Putamen (tissue), 1 donor: ENCODE data around the gene RIC3.
"Not testable (repeated sequence)": the region's sequence is repeated elsewhere in the genome, so short reads cannot be mapped to it uniquely, and the experiment has no call there.

ENCODE experiments used
- DNase-seq: peaks from one replicate; pipeline ENCODE4 v3.0.0-alpha.2; 2016; ENCODE audit warnings: low spot score

Gene RIC3

DNA sequence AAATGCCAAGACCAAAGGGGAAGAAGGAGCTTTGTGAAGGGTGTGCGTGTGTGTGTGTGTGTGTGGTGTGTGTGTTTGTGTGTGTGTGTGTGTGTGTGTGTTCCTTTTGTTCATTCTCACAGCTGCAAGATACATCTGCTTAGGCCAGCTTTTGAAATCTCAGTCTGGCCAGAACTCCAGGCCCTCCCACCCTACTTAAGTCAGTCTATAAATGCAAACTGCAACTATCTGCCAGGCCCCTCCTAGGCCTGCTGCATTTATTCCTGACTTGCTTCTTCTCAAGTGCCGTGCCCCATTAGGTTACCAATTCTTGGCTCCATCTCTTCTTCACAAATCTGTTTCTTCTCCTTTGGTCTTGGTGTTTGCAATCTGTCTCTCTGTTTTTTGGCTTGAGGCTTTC lies 21.6 kb upstream of the RIC3 start:
- DNase-seq: no peak

DNA sequence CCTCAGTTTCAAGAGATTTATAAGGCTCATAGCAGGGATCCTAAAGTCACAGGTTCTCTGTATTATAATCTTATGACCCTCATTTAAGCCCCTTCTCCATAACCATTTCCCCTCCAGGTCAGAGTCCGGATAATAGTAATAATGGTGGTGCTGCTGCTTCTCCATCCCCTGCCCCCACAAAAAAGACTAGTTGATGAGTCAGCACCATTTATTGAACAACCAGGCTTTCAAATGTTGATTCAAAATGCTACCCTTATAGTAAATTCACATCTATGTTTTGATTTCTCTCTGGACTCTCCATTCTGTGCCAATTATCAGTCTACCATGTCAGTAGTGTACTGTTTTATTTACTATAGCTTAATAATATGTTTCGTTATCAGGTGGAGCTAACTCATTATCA lies 17.6 kb upstream of the RIC3 start:
- no peak for DNase-seq

DNA sequence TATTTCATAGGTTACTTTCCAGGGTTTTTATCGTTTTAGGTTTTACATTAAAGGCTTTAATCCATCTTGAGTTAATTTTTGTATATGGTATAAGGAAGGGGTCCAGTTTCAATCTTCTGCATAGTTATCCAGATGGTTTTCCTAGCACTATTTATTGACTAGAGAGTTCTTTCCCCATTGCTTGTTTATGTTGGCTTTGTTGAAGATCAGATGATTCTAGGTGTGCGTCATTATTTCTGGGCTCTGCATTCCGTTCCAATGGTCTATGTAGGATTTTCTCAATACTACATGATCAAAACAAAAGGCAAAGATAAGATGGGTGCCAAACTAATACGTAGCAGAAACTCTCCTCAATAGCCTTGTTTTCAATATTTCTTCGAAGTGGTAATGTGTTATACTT lies 14.3 kb upstream of the RIC3 start:
- DNase-seq: no peak

DNA sequence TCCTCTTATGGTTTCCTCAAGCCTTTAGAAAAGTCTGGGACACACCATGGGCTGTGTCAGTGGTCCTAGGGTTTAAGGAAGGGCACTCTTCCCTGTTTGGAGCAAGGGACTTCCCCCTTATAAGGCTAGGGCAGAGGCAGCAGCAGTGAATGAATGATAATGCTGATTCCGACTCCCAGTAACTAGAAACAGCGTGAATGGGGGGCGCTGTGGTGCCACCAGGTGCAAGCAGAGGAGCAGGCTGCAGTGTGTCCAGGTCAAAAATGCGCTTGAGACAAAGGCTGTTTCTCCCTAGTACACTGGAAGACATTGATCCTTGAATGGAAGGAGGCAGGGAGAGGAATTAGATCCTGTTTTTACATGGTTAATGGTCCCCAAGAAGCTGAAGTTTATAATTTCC lies 11.6 kb upstream of the RIC3 start:
- no peak for DNase-seq

DNA sequence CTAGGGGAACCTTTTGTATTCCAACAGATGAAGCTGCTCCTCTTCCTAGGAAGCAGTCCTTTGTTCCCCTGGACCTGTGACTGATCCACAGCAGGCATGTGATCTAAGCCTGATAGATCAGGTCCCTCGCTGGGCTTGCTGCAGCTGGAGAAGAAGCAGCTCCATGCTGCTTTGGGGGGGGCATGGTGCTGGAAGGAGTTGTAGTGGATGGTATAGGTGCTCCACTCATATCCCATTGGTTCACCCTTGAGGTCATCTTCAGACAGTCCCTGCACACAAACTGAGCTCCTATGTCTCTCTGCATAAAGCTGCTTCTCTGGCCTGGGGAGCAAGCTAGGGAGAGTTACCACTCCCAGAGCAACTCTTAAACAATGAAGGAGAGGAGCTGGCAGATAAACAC lies 9.5 kb upstream of the RIC3 start:
- no peak for DNase-seq

DNA sequence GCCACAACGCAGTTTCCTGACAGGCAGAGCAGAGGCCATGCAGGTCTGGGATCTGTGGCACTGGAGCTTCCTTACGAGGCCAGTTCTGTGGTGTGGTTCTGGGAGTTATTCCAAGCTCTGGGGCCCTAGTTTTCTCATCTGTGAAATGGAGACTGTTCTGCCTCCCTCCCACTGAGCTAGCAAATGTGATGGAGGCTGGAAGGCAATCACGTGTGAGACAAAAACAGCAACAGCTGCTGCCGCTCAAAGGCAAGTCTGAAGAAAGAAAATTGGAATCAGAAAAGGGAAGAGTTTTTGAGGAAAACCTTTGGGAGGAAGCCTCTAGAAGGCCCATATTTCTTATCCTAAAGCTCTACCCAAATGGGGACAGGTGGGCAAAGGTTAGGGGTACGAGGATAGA lies 8.3 kb upstream of the RIC3 start:
- DNase-seq: no peak

DNA sequence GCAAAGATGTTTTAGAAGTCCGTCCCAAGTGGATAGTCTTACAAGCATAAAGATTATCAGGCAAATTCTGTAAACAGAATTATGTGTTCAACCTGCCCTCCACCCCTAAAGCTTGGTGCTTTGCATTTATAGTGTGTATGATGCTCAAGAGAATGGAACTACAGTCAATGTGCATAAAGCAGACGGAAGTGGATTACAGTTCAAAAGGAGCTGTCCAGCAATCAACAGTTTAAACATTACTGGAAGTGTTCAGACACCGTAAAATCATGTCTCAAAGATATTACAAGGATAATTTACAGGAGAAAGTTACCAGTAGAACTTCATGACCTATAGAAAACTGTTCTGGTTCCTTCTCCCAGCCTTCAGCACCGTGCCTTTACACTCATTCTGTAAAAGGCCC lies 1.0 kb downstream of the RIC3 start:
- DNase-seq: no peak

DNA sequence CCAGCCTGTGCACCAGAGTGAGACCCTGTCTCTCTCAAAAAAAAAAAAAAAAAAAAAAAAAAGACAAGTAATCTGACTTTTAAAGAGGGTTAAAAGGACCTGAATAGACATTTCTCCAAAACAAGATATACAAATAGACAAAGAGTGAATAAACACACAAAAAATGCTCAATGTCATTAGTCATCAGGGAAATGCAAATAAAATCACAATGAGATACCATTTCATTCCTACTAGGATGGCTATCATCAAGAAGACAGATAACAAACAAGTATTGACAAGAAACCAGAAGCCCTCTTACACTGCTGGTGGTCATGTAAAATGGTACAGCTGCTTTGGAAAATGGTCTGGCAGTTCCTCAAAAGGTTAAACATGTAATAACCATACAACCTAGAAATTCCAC lies 4.1 kb downstream of the RIC3 start:
- no peak for DNase-seq

DNA sequence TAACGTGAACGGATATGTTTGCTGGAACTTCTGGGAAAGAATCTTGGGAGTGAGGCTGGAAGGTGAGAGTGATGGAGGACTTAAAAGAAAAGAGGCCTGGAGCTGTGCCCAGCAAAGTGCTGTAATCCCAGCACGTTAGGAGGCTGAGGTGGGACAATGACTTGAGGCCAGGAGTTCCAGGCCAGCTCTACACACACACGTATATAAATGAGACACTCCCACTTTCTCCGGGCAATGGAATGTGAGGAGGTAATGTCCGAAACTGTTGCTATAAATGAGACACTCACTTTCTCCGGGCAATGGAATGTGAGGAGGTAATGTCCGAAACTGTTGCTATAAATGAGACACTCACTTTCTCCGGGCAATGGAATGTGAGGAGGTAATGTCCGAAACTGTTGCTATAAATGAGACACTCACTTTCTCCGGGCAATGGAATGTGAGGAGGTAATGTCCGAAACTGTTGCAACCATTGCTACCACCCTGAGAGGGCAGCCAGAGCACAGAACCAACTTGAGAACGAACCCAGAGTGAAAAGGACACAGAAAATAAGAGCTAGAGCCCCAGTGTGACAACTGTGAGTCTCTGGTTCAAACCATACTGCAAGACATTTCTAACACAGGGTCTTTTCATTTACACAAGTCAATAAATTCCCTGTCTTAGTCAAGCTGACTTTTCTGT lies 7.1 kb downstream of the RIC3 start:
- DNase-seq: not testable (repeated sequence)

DNA sequence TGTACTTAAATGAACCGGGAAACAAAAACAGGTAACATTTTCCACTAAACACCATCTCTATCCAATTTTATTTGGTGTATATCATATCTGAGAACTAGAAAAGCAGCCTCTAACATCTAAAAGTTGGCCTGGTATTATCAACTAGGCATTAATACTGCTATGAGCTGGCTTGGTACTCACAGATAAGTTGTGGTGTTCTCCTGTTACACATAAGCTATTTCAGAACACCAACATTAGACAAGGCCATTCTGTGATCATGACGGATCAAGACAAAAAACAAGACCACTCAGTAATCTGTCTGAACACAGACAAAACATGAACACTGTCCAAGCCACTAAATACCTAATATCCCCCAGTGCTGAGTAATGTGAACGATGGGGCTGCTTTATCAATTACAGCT lies 11.9 kb downstream of the RIC3 start:
- no peak for DNase-seq

DNA sequence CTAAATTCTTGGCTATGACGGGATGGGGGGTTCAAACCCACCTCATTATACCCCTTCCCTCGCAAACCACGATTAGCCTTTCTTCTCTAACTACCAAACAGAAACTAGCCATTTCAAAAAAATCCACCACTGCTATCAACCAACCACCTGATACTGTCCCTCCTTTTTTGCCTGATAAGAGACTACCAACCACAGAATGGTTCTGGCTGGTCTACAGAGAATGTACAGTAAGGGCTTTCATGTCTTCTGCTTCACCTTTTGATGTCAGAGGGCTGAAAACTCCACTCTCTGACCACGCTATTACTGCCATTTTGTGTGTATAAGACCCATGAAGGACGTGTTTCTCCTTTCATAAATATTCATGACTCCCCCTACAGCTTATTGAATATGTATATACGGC lies 19.1 kb downstream of the RIC3 start:
- DNase-seq: no peak

DNA sequence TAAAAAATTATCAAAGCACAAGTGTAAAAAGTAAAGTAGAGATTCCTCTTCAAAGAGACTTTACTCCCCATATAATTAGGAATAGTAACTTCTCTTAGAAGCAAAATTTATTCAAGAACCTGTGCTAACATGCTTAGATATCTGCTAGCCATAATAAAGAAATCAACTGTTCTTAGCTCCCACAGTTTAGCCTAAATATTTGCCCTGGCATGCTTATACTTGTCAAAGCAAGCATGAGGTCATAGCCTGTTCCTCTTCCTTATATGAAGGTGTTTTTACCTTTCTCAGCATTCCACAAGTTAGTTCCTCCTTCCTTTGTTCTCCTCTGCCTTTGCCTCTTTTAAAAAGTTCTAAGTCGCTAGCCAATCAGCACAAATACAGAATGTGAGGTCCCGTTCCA lies 30.3 kb downstream of the RIC3 start:
- DNase-seq: no peak

DNA sequence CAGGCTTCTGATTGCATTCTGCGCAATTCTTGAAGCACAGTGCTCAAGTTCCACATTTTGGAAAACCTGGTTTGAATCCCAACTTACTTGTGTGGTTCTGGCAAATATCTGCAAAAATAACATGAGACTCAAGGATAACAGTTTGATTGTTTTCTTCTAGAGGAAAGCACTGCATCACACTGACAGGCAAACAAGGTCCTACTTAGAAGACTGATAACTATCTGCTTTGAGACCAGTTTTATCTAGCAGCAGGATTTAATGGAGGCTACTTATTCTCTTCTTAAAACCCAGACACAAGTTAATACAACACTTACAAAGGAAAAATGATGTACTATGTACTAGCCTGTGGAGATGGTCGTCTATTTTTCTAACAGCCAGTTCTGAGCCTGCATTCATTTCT lies 41.4 kb downstream of the RIC3 start:
- DNase-seq: no peak

DNA sequence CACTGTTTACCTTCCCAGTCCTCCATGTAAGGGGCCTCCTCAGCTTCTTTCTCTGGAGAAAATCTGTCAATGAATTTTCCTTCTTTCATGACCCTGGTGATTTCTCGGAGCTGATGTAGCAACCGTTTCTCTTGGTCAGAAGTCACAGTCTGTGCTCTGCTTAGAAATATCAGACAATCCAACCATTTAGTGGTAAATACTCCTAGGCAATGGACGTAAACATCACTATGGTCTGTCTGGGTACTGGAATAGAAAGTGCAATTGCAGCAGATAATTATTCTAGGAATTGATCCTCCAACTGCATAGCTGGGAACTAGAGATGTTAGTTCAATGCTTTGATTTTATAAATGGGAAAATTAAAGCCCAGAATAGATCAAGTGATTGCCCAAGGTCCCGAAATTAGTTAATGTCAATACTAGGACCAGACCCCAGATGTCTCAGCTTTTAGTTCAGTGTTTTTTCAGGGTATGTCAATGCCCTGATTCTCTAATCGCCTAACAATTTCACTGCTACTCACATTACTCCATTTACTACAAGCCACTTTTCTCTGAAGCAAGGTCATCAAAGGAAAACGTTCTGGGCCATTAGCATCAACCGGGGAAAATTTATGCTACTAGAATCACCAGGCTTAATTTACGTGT lies 42.1 kb downstream of the RIC3 start:
- no peak for DNase-seq

DNA sequence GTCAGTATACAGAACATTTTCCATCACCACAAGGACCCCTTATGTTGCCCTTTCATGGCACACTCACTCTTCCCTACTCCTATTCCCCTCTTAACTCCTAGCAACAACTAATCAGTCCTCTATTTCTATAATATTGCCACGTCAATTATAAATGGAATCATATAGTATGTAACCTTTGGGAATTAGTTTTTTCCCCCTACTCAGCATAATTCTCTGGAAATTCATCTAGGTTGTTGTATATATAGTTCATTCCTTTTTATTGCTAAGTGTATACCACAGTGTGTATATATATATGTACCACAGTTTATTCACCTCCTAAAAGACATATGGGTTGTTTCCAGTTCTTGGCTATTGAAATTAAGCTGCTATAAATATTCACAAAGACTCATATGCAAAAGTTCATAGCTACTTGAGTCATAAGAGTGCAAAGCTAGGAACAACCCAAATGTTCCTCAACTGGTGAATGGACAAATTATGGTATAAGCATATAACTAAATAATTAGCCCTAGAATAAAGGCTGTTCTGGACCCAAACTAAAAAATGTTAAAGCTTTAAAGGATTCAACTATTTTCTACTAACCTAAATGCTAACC lies 46.6 kb downstream of the RIC3 start:
- no peak for DNase-seq

DNA sequence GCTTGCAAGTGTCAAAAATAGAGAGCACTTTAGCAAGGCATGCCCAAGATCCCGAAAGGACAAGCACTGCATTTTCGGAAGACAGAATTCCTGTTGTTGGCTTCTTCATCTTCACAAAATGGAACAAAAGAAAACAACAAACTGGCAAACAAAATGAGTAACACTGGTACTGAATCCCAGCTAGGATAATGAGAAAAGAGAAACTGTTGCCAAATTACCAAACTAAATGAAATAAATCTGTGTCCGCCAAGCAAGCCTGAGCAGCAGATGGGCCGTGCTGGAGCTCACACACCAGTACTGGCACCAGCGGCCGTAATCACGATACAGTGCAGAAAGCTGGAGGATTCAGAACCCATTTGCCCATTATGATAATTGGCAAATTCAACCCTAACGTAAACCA lies 57.2 kb downstream of the RIC3 start:
- no peak for DNase-seq

DNA sequence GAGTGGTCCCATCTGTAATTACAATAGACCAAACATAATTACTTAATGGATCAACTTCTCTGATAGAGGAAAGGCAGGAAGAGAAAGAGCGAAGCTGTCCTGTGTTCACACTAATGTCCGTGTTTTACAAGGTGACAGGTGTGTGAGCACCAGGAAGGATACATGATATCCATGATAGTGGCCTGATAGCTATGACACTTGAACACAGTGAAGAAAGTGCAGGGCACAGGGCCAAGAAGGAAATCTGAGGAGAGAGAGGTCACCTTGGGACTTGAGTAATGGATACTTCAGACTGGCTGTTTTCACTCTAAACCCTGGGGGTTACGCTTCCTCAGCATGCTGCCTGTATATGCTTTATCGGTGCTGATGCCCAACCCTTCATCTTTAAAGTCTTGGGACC lies 58.4 kb downstream of the RIC3 start:
- DNase-seq: no peak

DNA sequence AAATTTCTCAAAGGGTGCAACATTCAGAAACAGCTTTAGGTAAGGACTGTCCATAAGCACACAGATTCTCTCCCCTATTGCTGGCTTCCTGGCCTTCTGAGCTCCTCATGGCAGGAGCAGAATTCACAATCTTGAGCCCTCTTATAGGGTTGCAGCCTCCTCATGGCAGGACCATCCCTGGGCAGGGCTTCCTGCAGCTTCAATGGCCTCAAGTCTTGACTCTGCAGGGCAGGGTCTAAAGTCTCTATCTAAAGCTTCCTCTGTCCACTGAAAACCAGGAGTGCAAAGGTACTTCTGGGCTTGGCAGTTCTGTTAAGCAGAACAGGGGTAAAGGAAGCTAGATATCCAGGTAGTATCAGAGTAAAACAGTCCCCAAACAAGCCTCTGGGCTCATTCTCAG lies 59.1 kb downstream of the RIC3 start:
- no peak for DNase-seq

DNA sequence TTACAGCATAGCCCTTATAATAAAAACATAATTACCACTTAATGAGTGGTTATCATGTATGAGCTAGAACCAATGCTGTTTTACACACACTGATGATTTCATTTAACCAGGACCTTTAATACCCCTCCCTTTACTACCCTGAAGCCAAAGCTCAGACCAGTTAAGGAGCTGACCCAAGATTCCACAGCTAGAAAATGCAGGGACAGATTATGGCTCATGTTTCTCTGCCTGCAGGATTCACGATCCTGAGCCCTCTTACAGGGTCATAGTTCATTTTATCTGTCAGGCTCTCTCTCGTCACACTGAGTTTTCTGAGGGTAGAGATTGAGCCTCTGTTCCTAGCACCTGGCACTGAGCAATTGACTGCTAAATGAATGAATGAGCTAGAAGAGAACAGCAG lies 60.4 kb downstream of the RIC3 start:
- no peak for DNase-seq

DNA sequence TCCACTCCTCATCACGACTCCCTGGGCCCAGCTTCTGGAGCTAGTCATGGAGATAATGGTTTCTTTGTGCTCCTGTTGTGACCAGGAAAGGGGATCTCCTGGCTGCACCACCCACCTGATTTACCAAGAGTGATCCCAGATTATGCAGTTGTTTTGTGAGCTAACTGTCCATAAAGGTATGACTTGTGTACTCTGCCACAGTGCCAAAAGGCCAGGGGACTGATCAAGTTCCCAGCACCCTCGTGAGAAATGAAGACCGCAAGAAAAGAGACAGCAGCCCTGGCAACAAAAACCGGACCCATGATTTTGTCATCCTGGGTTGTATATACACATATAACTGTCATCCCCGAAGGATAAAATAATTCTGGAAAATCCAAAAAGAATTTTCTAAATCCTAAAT lies 61.2 kb downstream of the RIC3 start:
- DNase-seq: no peak

DNA sequence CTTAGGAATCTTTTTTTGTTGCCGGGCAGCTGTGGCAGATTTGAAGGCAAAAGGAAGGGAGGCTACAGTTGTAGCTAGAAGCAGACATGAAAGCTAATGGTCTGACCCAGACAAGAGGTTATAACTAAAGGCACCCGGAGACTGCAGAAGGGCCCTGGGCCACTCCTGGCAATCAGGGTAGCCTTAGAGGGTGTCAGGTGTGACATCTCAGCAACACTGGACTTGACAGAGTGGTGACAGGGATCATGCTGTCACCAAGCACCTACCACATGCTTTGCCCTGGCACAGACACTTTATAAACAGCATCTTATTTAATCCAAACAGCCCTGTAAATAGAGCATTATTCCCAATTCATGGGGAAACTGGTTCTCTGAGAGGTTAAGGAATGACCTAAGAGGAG lies 62.1 kb downstream of the RIC3 start:
- DNase-seq: no peak

DNA sequence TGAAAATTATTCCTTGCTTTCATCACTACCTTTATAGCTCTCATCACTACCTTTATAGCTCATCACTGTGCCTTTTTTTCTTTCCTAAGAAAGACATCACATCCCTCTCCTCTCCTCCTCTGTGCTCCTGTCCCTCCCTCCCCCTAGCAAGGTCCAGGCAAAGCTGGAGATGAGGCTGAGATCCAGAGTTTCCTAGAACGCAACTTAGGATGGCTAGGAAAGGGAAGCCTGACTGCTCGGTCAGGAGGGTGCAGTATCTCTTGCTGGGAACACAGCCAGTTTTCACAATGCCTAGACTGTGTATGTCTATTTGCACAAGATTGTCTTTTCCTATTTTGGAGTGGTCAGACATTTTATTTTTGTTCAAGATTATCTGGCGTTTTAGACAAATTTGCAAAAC lies 63.2 kb downstream of the RIC3 start:
- DNase-seq: no peak

DNA sequence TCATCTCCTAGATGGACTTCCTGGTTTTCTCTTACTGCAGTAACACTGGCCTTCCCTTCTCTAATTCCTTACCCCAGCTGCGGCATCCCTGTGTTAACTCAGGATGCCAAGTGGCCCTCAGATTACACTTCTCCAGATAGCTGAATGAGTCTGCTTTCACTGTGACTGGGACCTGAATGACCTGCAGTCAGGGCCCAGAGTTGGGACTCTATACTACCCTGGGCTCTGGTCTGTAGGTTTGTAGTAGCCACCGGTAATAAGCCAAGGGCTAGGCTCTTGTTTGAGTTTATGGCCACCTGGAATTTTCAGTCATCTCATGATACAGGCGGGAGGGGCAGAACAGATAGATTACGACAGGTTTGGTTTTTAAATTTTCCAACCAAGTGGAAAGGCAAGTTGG lies 63.7 kb downstream of the RIC3 start:
- no peak for DNase-seq

DNA sequence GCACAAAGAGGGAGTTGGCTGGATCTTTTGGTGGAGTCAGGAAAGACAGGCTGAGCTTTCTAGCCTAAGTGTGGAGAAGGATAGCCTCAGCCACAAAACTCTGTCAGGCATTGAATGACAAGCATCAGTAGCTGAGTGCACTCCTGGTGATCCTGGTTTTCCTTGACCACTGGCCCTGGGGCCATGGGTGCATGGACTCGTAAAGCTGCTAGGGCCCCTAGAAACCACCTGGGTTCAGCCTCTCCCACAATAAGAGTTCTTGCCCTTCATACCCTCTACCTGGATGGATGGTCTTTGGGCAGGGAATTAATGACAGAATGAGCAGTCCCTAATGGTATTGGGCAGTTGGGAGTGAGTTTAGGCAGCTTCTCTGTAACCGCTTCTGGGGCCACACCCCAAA lies 64.9 kb downstream of the RIC3 start:
- DNase-seq: no peak
